ENCODE results near the gene WDPCP. TPM values are rescaled to one million over a fixed set of nuclear protein-coding genes. Genes with fewer than 3 reads are reported as not detected.

WDPCP gene
- total and polyA plus RNA-seq, 2 of the 8 experiments (the other 6 are each of a cell fraction or from before 2014, with no cell fraction given): 9.3 to 25.8 TPM

DNA sequence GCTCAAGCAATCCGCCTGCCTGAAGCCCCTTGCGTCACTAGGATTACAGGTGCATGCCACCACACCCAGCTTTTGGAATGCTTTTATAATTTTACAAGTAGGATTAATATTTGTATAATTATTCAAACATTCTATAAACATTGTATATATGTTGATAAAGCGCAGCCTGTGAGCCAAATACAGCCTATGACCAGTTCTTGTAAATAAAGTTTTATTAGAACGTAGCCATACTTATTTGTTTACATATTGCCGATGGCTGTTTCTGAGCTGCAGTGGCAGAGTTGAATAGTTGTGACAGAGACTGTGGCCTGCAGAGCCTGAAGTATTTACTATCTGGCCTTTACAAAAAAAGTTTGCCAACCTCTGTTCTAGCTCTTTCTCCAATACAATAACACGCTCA lies 305.0 kb downstream of the WDPCP start (continued):
- TF ChIP-seq SRF (IDR thresholded peaks at IDR 0.05; ENCODE audit: low read depth, low read length) (no peak), SIX5 (IDR thresholded peaks at IDR 0.05; ENCODE audit: low read depth, low read length) (no peak), HDAC6 (IDR thresholded peaks at IDR 0.05; ENCODE audit: low read depth, low read length) (no peak), SP2 (IDR thresholded peaks at IDR 0.05; ENCODE audit: low read length) (no peak)
